ENCODE measurements around the gene FHDC1. TPM values are rescaled to one million over a fixed set of nuclear protein-coding genes. Genes with fewer than 3 reads are reported as not detected.

The FHDC1 gene
- total RNA-seq, 1 donor: under 0.01 TPM

- DNase-seq (ENCODE audit: low read depth in 2 of 3, low spot score in 2 of 3): no peak
Measured at GRCh38 chr4:152979731-152980330, 43.7 kb downstream of the FHDC1 start.

DNA sequence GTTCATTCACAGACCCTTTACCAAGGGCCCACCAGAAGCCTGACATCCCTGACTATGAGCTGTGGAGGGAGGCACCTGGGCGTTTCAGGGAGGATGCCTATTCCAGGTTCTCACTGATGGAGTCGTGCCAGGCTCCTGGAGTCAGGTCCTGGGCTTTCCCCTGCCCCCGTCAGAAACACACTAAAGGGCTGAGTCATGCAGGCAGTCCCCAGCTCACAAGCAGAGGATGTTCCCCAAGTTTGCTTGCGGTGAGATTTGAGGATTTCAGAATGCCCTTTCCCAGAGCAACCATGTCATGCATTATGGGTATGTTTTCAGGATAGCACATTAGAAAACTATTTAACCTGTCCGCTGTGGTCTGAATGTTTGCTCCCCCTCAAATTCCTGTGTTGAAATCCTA lies 45.2 kb downstream of the FHDC1 start:
- no peak for DNase-seq (ENCODE audit: low read depth in 2 of 3, low spot score in 2 of 3)

GRCh38 chr4:152981842-152982241 lies 45.7 kb downstream of the FHDC1 start:
- no peak for DNase-seq (ENCODE audit: low read depth in 2 of 3, low spot score in 2 of 3)

DNA sequence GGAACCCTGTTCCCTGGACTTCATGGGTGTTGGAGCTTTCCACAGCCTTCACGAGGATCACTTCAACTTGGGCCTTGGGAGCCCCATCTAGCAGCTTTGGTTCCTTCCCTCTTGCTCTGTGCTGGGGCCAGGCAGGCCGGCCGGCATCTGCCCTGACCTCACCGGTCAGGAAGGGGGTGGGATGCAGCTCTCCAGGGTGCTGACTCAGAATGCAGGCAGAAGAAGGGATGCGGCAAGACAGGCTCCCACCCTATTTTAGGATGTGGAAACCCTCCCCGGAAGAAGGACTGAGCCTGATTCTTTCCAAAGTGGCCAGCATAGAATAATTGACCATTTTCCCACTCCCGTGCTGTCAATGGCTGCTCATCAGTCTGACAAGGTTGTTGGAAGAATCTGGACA lies 47.1 kb downstream of the FHDC1 start:
- no peak for DNase-seq (ENCODE audit: low read depth in 2 of 3, low spot score in 2 of 3)

GRCh38 chr4:152983774-152984411 lies 47.8 kb downstream of the FHDC1 start:
- no peak for DNase-seq (ENCODE audit: low read depth in 2 of 3, low spot score in 2 of 3)

- no peak for DNase-seq (ENCODE audit: low read depth in 2 of 3, low spot score in 2 of 3)
Measured at GRCh38 chr4:152988721-152989553, 52.8 kb downstream of the FHDC1 start.

GRCh38 chr4:152989554-152989970 lies 53.4 kb downstream of the FHDC1 start:
- no peak for DNase-seq (ENCODE audit: low read depth in 2 of 3, low spot score in 2 of 3)

DNA sequence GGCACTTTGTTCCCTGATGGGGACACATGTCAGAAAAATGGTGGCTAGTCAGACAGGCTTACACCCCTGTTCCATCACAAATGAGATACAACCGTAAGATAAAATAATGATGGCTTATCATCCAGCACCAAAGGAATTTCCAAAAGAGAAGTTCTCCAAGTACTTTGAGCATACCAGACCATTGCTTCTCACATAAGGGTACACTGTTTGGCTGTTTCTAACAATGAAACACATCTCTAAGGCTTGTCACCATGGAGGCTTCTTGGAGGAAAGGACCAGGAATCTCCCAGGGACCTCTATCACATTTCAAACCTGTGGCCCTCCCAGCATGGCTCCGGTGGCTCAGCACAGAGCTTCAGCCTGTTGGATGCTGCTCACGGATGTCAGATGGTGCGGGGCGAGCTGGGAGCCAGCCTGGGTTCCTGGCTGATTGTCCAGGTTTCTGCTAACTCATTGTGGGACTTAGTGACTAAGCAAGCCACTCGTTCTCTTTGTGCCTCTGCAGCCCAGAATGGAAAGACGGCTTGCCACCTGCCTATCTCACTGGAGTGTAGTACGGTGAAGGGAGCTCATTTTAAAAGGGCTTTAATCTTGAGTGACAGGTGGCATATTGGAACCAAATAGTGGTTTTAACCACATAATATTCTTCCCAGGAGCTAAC lies 54.5 kb downstream of the FHDC1 start:
- peak in 2 of 3 donors; percentile 47 to 73 for DNase-seq (ENCODE audit: low read depth in 2 of 3, low spot score in 2 of 3)

GRCh38 chr4:152991398-152991797 lies 55.3 kb downstream of the FHDC1 start:
- no peak for DNase-seq (ENCODE audit: low read depth in 2 of 3, low spot score in 2 of 3)

DNA sequence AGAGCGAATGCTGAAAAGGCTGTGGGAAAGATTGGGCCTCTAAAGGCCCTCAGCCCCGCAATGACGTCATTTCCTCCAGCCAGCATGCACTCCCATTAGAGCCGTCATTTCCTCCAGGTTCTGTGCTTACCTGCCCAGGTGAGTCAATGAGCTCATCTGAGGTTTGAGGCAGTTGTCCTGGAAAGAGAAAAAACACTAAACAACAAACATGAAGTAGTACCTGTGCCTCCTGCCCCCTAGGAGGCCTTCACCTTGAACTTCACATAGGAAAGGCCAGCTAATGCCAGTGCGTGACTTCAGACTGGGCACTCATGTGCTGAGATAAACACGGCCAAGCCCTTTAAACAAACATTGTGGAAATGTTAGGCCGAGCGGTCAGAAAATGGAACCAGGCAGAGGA lies 55.9 kb downstream of the FHDC1 start:
- no peak for DNase-seq (ENCODE audit: low read depth in 2 of 3, low spot score in 2 of 3)

DNA sequence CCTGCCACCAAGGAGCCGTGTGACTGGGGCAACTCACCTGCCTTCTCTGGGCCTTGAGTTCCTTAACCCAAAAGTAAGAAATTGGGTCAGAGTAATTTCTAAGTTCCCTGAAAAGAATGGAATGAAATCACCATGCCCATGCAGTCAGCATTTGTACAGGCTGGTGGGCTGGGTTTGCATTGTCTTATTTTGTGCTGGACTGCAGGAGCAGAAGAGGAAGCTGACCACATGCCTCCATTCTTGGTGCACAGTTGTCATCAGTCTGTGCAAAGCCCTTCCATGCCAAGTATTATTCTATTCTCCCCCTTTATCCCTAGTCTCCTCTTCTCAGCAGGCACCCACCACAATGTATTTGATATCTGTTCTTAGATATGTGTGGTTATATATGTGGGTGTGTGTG lies 56.3 kb downstream of the FHDC1 start:
- DNase-seq (ENCODE audit: low read depth in 2 of 3, low spot score in 2 of 3): no peak

- no peak for DNase-seq (ENCODE audit: low read depth in 2 of 3, low spot score in 2 of 3)
Measured at GRCh38 chr4:152994038-152994437, 57.9 kb downstream of the FHDC1 start.

GRCh38 chr4:152996111-152996571 lies 60.0 kb downstream of the FHDC1 start:
- DNase-seq (ENCODE audit: low read depth in 2 of 3, low spot score in 2 of 3): peak in 1 of 3 donors; percentile 1

DNA sequence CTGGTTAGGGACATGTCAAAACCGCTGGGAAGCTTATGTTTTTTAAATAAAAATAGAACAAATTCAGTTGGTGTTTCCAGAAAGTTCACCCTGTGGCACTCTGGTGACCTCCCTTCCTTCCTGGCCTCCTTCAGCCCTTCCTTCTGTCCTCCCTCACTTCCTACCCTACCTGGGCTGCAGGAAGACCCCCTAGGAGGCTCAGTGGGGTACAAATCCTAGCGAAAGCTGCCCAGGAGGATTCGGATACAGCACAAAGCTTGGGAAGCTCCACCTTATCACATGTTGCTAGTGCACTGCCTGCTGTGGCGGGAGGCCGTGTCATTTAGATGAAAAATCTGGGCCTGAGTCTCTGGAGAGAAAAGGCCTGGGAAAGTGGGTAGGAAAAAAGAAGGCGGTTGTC lies 60.5 kb downstream of the FHDC1 start:
- no peak for DNase-seq (ENCODE audit: low read depth in 2 of 3, low spot score in 2 of 3)

GRCh38 chr4:152997288-152997687 lies 61.2 kb downstream of the FHDC1 start:
- DNase-seq (ENCODE audit: low read depth in 2 of 3, low spot score in 2 of 3): no peak

DNA sequence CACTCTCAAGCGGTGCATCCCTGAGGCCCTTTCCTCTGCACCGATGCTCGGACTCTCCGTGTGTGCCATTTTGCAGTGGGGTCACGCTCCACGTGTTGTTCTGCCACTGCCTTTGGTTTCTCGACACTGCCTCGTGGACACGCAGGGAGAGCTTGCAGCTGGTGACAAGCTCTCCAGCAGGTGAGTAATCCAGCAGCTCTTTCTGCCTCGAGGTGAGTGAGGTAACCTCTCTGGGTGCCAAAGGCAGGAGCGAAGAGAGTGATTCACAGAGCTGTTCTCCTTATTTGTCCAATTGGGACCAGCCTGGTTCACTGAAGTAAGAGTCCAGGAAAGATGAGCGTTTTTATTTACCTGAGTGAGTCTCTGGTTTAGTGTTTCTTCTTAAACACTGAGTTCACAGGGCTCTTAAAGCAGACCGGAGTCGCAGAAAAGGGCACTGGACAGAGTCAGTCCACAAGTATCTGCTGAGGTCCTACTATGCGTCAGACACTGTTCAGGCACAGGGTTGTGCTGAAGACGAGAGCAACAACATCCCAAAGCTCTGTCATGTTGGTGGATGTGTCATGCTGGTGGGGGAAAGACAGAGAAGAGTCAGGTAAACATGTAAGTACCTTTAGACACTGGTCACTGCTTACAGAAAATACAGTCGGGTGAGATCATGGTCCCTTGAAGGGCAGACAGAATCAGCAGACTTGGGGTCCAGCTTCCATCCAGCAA lies 61.8 kb downstream of the FHDC1 start:
- no peak for DNase-seq (ENCODE audit: low read depth in 2 of 3, low spot score in 2 of 3)

DNA sequence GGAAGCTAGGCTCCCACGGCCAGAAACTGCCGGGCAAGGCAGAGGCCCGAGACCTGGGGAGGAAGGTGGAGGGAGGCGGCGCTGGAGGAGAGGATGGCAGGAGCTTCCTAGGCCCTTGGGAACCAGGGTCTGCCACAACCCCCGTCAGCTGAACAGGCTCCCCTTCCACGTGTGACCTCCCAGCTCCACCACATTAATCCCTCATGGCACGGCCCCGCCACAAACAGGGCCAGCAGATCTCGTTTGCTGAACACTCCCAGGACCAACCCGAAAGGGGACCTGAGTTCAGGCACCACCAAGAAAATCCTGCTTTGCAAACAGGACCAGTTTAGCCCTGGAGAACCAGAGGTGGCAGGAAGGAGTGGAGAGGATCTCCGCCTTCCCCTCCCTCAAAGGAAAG lies 62.7 kb downstream of the FHDC1 start:
- no peak for DNase-seq (ENCODE audit: low read depth in 2 of 3, low spot score in 2 of 3)

DNA sequence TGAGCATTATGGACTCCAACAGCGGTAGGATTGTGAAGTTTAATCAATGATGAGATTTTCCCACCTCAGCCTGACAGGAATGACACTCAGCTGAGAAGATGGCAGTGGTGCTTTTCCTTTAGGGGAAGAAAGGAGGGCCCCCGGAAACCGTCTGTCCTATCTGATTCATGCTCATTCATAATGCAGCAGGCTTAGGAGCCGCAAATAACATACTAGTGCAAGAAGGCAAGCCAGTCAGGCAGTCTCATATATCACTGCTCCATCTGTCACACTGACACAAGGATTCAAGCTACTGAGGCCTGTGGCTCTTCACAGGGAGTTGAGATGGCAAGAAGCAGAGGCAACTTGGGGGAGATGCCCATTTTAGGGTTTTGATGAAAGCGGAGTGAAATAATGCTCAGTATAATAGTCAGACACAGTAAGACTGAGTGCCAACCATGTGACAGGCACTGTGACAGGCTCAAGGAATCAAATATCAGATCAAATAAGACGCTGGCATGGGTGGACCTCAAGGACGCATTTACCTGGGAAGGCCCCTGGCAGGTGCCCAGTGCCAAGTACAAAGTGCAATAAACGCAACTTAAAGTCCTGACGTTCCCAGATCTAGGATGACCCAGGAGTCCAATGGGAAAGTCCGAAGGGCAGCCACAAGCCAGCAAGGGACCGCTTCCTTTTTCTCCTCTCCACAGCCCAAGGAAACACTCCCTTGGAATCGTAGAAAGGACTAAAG lies 63.4 kb downstream of the FHDC1 start:
- no peak for DNase-seq (ENCODE audit: low read depth in 2 of 3, low spot score in 2 of 3)

- no peak for DNase-seq (ENCODE audit: low read depth in 2 of 3, low spot score in 2 of 3)
Measured at GRCh38 chr4:153000076-153000420, 63.9 kb downstream of the FHDC1 start.

DNA sequence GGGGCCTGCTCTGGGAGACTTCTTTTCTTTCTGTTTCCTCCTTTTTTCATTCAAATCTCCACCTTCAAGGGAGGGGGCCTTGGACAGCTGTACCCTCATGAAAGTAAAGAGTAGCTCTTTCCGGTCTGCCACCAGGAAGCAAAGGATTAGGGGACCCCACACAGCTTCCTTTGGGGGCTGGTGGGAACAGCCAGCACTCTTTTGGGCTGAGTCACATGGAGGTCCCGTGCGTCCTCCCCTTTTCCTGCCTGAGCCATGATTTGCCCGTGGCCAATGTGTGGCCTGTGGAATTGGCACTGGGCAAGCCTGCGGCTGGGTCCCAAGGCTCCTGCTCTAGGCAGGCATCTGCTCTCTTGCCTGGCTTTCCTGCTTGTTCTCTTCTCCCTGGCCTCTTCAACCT lies 65.5 kb downstream of the FHDC1 start:
- DNase-seq (ENCODE audit: low read depth in 2 of 3, low spot score in 2 of 3): no peak
